H1 (cell line): Measurements from ENCODE around the gene TSEN54. TPM values are rescaled to one million over a fixed set of nuclear protein-coding genes. Genes with fewer than 3 reads are reported as not detected.

Source experiments
- ASH2L ChIP-seq: fragments of 200-600, 300-600 bp; sonication (generic); IDR thresholded peaks from one replicate; pipeline ENCODE4 v1.7.1; 2017; ENCODE audit warnings: low read length
- EZH2 ChIP-seq: fragments of 200-600 bp; sonication (generic); IDR thresholded peaks from 2 replicates; pipeline ENCODE4 v1.7.1; 2012; ENCODE audit warnings: low read depth, mild to moderate bottlenecking, moderate library complexity, low read length, inconsistent platforms; ENCODE audit not compliant: severe bottlenecking
- NANOG ChIP-seq: IDR thresholded peaks from 2 replicates; pipeline ENCODE4 v1.6.1; 2011; ENCODE audit warnings: low read length, low read depth, mild to moderate bottlenecking, inconsistent platforms; ENCODE audit not compliant: insufficient read depth, poor library complexity, severe bottlenecking
- POU5F1 ChIP-seq: IDR thresholded peaks from 2 replicates; pipeline ENCODE4 v1.6.1; 2011; ENCODE audit warnings: low read depth, mild to moderate bottlenecking, low read length, moderate library complexity
- RBBP5 ChIP-seq: IDR thresholded peaks from 2 replicates; pipeline ENCODE4 v1.7.1; 2012; ENCODE audit warnings: low read depth, mild to moderate bottlenecking, inconsistent platforms, low read length, moderate library complexity, borderline replicate concordance
- SP2 ChIP-seq: IDR thresholded peaks from 2 replicates; pipeline ENCODE4 v1.6.1; 2012; ENCODE audit warnings: mild to moderate bottlenecking, low read length, inconsistent platforms
- TCF12 ChIP-seq: IDR thresholded peaks from 2 replicates; pipeline ENCODE4 v1.6.1; 2011; ENCODE audit warnings: low read depth, mild to moderate bottlenecking, low read length
- TEAD4 ChIP-seq: IDR thresholded peaks from 2 replicates; pipeline ENCODE4 v1.6.1; 2012; ENCODE audit warnings: low read depth, low read length, inconsistent platforms, mixed read lengths
- polyA plus RNA-seq, 7 experiments: library from polyadenylated mRNA; depleted of rRNA in 3 of 7; stranded (reverse) in 5 of 7; unstranded in 2 of 7; fragments of >200 nt in 5 of 7; fragments of 200-250 nt in 2 of 7; gene quantifications; 1 replicate in 5 of 7; 2 replicates in 1 of 7; 4 replicates in 1 of 7; pipeline versions ENCODE4 v1.2.1 to v1.2.3, GENCODE V29; 2011 to 2013; ENCODE audit warnings: missing spikeins in 2 of 7, mixed read lengths in 2 of 7
- total RNA-seq: library from RNA; stranded (reverse); fragmentation: NEBNext Ultra II Directional; extraction: Animal tissue kit (Norgen Biotek cat#: 25700); gene quantifications from 2 replicates; pipeline ENCODE4 v1.2.1, GENCODE V29; 2021
- TF ChIP-seq, protein P1 (sequence below): IDR thresholded peaks from 2 replicates; pipeline ENCODE4 v1.6.1; 2011; ENCODE audit warnings: low read depth, mild to moderate bottlenecking, low read length; ENCODE audit not compliant: insufficient read depth

TSEN54 gene
- total and polyA plus RNA-seq, 2 of the 8 experiments (the other 6 are each of a cell fraction or from before 2014, with no cell fraction given): 43.6 to 60.3 TPM

GRCh38 chr17:75511610-75512575 lies 4.4 kb upstream of the TSEN54 start (continued):
- TF ChIP-seq RBBP5: no peak
- TF ChIP-seq SP2: no peak
- TF ChIP-seq NANOG: no peak
- no peak for TF ChIP-seq POU5F1
- no peak for TF ChIP-seq TEAD4
- no peak for TF ChIP-seq ASH2L
- TF ChIP-seq EZH2: no peak
- TF ChIP-seq, protein P1, sequence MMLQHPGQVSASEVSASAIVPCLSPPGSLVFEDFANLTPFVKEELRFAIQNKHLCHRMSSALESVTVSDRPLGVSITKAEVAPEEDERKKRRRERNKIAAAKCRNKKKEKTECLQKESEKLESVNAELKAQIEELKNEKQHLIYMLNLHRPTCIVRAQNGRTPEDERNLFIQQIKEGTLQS: no peak
- TF ChIP-seq TCF12: no peak
- TF ChIP-seq, all 59 proteins: peak for 0
